B cell (primary cell): ENCODE measurements around the gene ZNF791. TPM values are rescaled to one million over a fixed set of nuclear protein-coding genes. Genes with fewer than 3 reads are reported as not detected.
"Not testable (repeated sequence)": the region's sequence is repeated elsewhere in the genome, so short reads cannot be mapped to it uniquely, and the experiment has no call there.

ENCODE experiments used
- ATAC-seq: fragments of 200-7000 bp; cut with Tn5 transposase; one replicate; pipeline ENCODE4 v1.10.0; 2021; ENCODE audit warnings: low read depth, mild to moderate bottlenecking, moderate number of reproducible peaks, moderate library complexity
- CTCF ChIA-PET: fragments of 350-600 bp; sonication (Branson Sonifier 250); formaldehyde crosslinking; loops from one replicate; lab custom pipeline; 2021; ENCODE audit warnings: antibody characterized with exemption, inconsistent platforms; lab: Charles Lee
- POLR2A ChIA-PET: fragments of 350-600 bp; sonication (Branson Sonifier 250); formaldehyde crosslinking; loops from one replicate; lab custom pipeline; 2021; ENCODE audit warnings: antibody characterized with exemption; lab: Charles Lee
- DNase-seq: peaks from one replicate; pipeline ENCODE4 v3.0.0; 2013
- H2AFZ ChIP-seq: 2 replicates; pipeline ENCODE4 v1.6.1; 2012; ENCODE audit warnings: mild to moderate bottlenecking, low read depth, low read length; ENCODE audit not compliant: insufficient read depth, poor library complexity, severe bottlenecking
- H3K27ac ChIP-seq, 2 donors: 1 replicate in 1 of 2; 2 replicates in 1 of 2; pipeline ENCODE4 v1.5.1; 2012 to 2013; ENCODE audit warnings: low read length in 2 of 2, mild to moderate bottlenecking in 2 of 2, moderate library complexity in 1 of 2
- H3K27me3 ChIP-seq, 4 experiments: fragments of 200-600 bp in 1 of 4; sonication (generic) in 1 of 4; replicated peaks in 1 of 4; 1 replicate in 2 of 4; 2 replicates in 2 of 4; pipeline versions ENCODE4 v1.6.1 to v1.7.0; 2013 to 2016; ENCODE audit warnings: low read length in 3 of 4, mild to moderate bottlenecking in 2 of 4, mixed read lengths in 1 of 4, moderate library complexity in 1 of 4; ENCODE audit not compliant: insufficient read depth in 4 of 4, control insufficient read depth in 3 of 4; ENCODE audit errors: control extremely low read depth in 1 of 4
- H3K36me3 ChIP-seq, 2 experiments: replicated peaks in 1 of 2; 1 replicate in 1 of 2; 2 replicates in 1 of 2; pipeline versions ENCODE4 v1.6.1 to v1.7.1; 2013; ENCODE audit warnings: low read length in 1 of 2; ENCODE audit not compliant: insufficient read depth in 2 of 2, control insufficient read depth in 1 of 2; ENCODE audit errors: control extremely low read depth in 1 of 2, extremely low read depth in 1 of 2
- H3K4me1 ChIP-seq, 2 donors: fragments of 200-600 bp in 1 of 2; sonication (generic) in 1 of 2; 1 replicate in 1 of 2; 2 replicates in 1 of 2; pipeline versions ENCODE4 v1.5.1 to v1.6.1; 2013 to 2017; ENCODE audit warnings: low read length in 2 of 2; ENCODE audit not compliant: control insufficient read depth in 2 of 2, insufficient read depth in 2 of 2
- H3K4me2 ChIP-seq: replicated peaks from 2 replicates; pipeline ENCODE3; 2012; ENCODE audit warnings: mild to moderate bottlenecking, low read depth, low read length; ENCODE audit not compliant: poor library complexity, severe bottlenecking
- H3K4me3 ChIP-seq, 5 experiments: fragments of 200-600 bp in 1 of 5; sonication (generic) in 1 of 5; 1 replicate in 3 of 5; 2 replicates in 2 of 5; pipeline versions ENCODE4 v1.5.1 to v1.7.0; 2011 to 2016; ENCODE audit warnings: low read length in 4 of 5, mild to moderate bottlenecking in 4 of 5, low read depth in 2 of 5, control low read depth in 1 of 5, moderate library complexity in 1 of 5; ENCODE audit not compliant: insufficient read depth in 1 of 5; ENCODE audit errors: control extremely low read depth in 1 of 5, extremely low read depth in 1 of 5
- H3K79me2 ChIP-seq: fragments of 200-600 bp; sonication (generic); one replicate; pipeline ENCODE4 v1.6.0; 2016; ENCODE audit warnings: low read length; ENCODE audit not compliant: control insufficient read depth, insufficient read depth
- H3K9ac ChIP-seq: fragments of 200-600 bp; sonication (generic); 2 replicates; pipeline ENCODE4 v1.6.1; 2017; ENCODE audit warnings: mild to moderate bottlenecking, low read length, moderate library complexity
- H3K9me3 ChIP-seq, 3 donors: one replicate each; pipeline versions ENCODE4 v1.6.1 to v1.7.1; 2013; ENCODE audit warnings: low read length in 2 of 3; ENCODE audit not compliant: control insufficient read depth in 2 of 3, insufficient read depth in 1 of 3; ENCODE audit errors: control extremely low read depth in 1 of 3
- H4K20me1 ChIP-seq: 2 replicates; pipeline ENCODE4 v1.6.0; 2012; ENCODE audit warnings: mild to moderate bottlenecking, low read length; ENCODE audit not compliant: insufficient read depth, control insufficient read depth, poor library complexity, severe bottlenecking
- H3K27ac Mint-ChIP-seq: one replicate; pipeline ENCODE4 v1.8.0; 2021; ENCODE audit warnings: mixed read lengths
- H3K27me3 Mint-ChIP-seq: one replicate; pipeline ENCODE4 v1.8.0; 2021; ENCODE audit warnings: mixed read lengths
- H3K4me1 Mint-ChIP-seq: one replicate; pipeline ENCODE4 v1.8.0; 2021; ENCODE audit warnings: mixed read lengths
- H3K4me3 Mint-ChIP-seq: one replicate; pipeline ENCODE4 v1.8.0; 2021; ENCODE audit warnings: mixed read lengths
- H3K9me3 Mint-ChIP-seq: one replicate; pipeline ENCODE4 v1.8.0; 2022; ENCODE audit warnings: mixed read lengths; ENCODE audit not compliant: insufficient read depth
- EZH2 ChIP-seq: IDR thresholded peaks from 2 replicates; pipeline ENCODE4 v1.6.1; 2012; ENCODE audit warnings: borderline replicate concordance, low read depth, mild to moderate bottlenecking, moderate library complexity, low read length; ENCODE audit not compliant: insufficient read depth, poor library complexity, severe bottlenecking
- WGBS: methylation state at CpG from one replicate; pipeline ENCODE4 v1.1.5; 2013; ENCODE audit warnings: missing lambda C conversion rate; ENCODE audit not compliant: insufficient coverage; 5-methylcytosine and 5-hydroxymethylcytosine counted together
- intact Hi-C: fragments of 100-400 bp; cut with micrococcal nuclease; formaldehyde crosslinking; loops from one replicate; pipeline ENCODE4 v1.10.0; 2022
- polyA plus RNA-seq: library from polyadenylated mRNA; depleted of rRNA; stranded (reverse); fragments of >200 nt; gene quantifications from 2 replicates; pipeline ENCODE4 v1.2.3, GENCODE V29; 2012
- total RNA-seq, 2 donors: library from RNA; stranded (reverse); fragments of 120-200 nt in 1 of 2; gene quantifications; 1 replicate in 1 of 2; 2 replicates in 1 of 2; pipeline versions ENCODE4 v1.2.3 to v1.2.4, GENCODE V29; 2013 to 2022
- TF ChIP-seq, protein P1 (sequence below): fragments of 200-600 bp; IDR thresholded peaks from one replicate; pipeline ENCODE4 v1.8.0; 2022; ENCODE audit warnings: antibody characterized with exemption, mild to moderate bottlenecking

ZNF791 gene
- total and polyA plus RNA-seq, 2 donors (not counting 1 experiment from before 2014, with no cell fraction given) = 17.5 to 57.9 TPM

DNA sequence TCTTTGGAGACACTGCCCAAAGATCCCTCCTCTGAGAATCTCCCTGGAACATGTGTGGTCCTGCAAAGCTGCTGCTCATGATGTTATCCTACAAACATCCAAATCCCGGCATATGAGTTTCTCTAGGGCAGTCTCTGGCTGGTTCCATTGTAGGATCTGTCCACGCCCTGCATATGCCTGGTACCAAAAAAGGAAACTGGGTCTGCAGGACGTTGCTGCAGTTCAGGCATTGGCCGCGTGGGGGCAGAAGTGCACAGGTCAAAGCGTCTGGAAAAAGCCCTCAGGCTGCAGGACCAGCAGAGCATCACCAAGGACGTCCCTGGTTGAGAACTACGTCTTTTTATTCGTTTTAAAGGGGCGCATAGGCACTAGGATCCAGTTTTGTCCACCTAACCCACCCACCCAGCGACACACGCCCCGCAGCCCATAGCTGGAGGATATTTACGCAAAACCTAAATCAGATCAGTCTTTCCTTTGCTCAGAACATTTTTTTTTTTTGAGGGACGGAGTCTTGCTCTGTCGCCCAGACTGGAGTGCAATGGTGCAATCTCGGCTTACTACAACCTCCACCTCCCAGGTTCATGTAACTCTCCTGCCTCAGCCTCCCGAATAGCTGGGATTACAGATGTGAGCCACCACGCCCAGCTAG is 46.6 kb upstream of the ZNF791 start:
- DNase-seq (peak; percentile 91), ATAC-seq (peak; percentile 100)
- no peaks in the 10 kb centered on the region for H3K36me3 ChIP-seq
- peak overlapping the region; percentile 27 for H3K4me3 Mint-ChIP-seq
- H3K4me1 Mint-ChIP-seq = peaks cover 6% of the 10 kb centered on the region
- intact Hi-C loops = loop anchor here (1.0 to 5.0 kb wide), 5 partner anchors 47 to 362 kb away; partner anchors contain the start of genes ZNF490 and ZNF791
- H3K4me3 ChIP-seq = no peak overlapping the region
- CTCF ChIA-PET = interaction anchor here (0.5 to 7.0 kb wide), 26 partner anchors 9 to 312 kb away, joined by 3 to 82 read pairs (median 4); partner anchors contain the start of genes ZNF490 and ZNF791
- no peaks in the 10 kb centered on the region for H3K79me2 ChIP-seq
- no peaks in the 10 kb centered on the region for H3K27me3 Mint-ChIP-seq
- H3K27me3 ChIP-seq = no peaks in the 10 kb centered on the region
- POLR2A ChIA-PET = interaction anchor here (0.7 kb wide), 2 partner anchors 11 to 102 kb away, joined by 3 read pairs; partner anchors contain the start of genes MAN2B1 and WDR83
- WGBS = 20% methylated on average over 13 of the region's 19 CpGs
- H3K4me2 ChIP-seq = peak overlapping the region; percentile 7
- peak overlapping the region; percentile 46 for H3K27ac Mint-ChIP-seq
- no peaks in the 10 kb centered on the region for H3K9me3 Mint-ChIP-seq
- H2AFZ ChIP-seq = peak overlapping the region; percentile 20
- H3K4me1 ChIP-seq = peaks cover 0 to 7% of the 10 kb centered on the region in 2 donors
- no peak overlapping the region for H3K9ac ChIP-seq
- H4K20me1 ChIP-seq = no peaks in the 10 kb centered on the region
- no peak overlapping the region for H3K27ac ChIP-seq
- no peaks in the 10 kb centered on the region for H3K9me3 ChIP-seq
- no peak for TF ChIP-seq EZH2
- TF ChIP-seq, protein P1, sequence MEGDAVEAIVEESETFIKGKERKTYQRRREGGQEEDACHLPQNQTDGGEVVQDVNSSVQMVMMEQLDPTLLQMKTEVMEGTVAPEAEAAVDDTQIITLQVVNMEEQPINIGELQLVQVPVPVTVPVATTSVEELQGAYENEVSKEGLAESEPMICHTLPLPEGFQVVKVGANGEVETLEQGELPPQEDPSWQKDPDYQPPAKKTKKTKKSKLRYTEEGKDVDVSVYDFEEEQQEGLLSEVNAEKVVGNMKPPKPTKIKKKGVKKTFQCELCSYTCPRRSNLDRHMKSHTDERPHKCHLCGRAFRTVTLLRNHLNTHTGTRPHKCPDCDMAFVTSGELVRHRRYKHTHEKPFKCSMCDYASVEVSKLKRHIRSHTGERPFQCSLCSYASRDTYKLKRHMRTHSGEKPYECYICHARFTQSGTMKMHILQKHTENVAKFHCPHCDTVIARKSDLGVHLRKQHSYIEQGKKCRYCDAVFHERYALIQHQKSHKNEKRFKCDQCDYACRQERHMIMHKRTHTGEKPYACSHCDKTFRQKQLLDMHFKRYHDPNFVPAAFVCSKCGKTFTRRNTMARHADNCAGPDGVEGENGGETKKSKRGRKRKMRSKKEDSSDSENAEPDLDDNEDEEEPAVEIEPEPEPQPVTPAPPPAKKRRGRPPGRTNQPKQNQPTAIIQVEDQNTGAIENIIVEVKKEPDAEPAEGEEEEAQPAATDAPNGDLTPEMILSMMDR = peak; percentile 96

DNA sequence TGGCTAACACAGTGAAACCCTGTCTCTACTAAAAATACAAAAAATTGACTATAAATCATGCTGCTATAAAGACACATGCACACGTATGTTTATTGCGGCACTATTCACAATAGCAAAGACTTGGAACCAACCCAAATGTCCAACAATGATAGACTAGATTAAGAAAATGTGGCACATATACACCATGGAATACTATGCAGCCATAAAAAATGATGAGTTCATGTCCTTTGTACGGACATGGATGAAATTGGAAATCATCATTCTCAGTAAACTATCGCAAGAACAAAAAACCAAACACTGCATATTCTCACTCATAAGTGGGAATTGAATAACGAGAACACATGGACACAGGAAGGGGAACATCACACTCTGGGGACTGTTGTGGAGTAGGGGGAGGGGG is 44.3 kb upstream of the ZNF791 start:
- H3K27me3 ChIP-seq, H4K20me1 ChIP-seq, POLR2A ChIA-PET, H3K4me1 Mint-ChIP-seq, H3K4me2 ChIP-seq, H3K9ac ChIP-seq, H3K36me3 ChIP-seq, H3K9me3 ChIP-seq, H3K27me3 Mint-ChIP-seq, H3K79me2 ChIP-seq, DNase-seq, H2AFZ ChIP-seq, H3K27ac Mint-ChIP-seq, intact Hi-C loops, H3K4me3 ChIP-seq, ATAC-seq, H3K9me3 Mint-ChIP-seq, H3K4me3 Mint-ChIP-seq, H3K27ac ChIP-seq, H3K4me1 ChIP-seq: not testable (repeated sequence)
- WGBS = no CpG with 5 or more reads among the region's 5 CpGs
- CTCF ChIA-PET = interaction anchor here (7.0 kb wide), 1 partner anchor 104 kb away, joined by 82 read pairs; a partner anchor contains a TSS
